GM21529 (cell line): ENCODE results near the gene CHST13.
"Not testable (repeated sequence)": the region's sequence is repeated elsewhere in the genome, so short reads cannot be mapped to it uniquely, and the experiment has no call there.

Source experiments
- ATAC-seq: cut with Tn5 transposase; IDR thresholded peaks from one replicate; pipeline ENCODE4 v1.9.1; 2021; ENCODE audit not compliant: unreplicated experiment

The CHST13 gene

GRCh38 chr3:126525091-126525852, 1.3 kb downstream of the CHST13 start:
- no peak for ATAC-seq

GRCh38 chr3:126525853-126526667, 2.1 kb downstream of the CHST13 start:
- ATAC-seq, result no peak

- no peak for ATAC-seq
Measured at GRCh38 chr3:126526668-126527005, 2.7 kb downstream of the CHST13 start.

- ATAC-seq, result no peak
Measured at GRCh38 chr3:126527006-126527405, 3.1 kb downstream of the CHST13 start.

DNA sequence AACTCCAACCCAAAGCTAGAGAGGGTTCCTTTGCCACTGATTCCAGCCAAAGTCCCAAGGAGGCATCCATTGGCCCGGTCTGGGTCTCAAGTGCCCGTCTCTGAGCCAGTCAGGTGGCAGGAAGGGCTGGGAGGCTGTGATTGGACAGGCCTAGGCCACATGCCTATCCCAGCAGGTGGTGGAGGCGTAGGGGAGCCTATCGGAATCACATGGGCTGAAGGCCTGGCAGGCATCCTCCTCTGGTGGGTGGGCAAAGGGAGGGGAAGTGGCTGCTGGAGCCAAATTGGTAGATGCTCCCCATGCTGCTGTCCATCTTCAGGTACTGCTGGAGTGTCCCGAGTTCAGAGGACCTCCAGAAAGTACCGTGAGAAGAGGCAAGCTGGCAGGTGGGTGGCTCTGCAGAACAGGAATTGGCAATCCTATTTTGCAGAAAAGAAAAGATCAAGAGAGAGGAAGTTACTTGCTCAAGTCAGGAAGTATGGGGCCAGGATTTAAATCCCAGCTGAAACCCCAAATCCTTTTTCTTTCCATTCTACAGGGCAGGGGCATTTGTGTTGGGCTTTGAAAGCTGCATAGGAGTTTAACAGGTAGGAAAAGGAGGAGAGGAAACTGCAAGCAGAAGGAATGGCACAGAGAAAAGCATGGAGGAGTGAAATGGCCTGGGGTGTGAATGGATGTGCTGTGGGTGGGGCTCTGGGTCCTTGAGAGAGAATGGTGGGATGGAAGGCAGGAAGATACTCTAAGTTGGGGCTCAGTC, 3.7 kb downstream of the CHST13 start:
- ATAC-seq, result no peak

DNA sequence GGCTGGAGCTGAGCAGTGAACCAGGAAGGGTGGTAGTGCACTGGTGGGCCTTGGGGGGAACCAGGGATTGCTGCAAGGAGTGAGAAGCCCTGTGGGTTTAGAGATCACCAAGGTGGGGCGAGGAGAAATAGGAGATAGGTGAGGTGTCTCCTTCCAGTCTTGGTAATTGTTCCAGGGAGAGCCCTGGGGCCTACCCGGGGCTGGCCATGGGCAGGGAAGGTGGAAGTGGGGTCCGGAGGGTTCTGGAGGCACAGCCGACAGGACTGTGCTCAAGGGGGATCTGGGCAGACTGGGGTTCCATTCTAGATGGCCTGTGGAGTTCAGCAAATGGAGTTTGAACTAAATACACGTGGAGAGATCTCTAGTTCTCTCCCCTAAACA, 4.5 kb downstream of the CHST13 start:
- no peak for ATAC-seq

DNA sequence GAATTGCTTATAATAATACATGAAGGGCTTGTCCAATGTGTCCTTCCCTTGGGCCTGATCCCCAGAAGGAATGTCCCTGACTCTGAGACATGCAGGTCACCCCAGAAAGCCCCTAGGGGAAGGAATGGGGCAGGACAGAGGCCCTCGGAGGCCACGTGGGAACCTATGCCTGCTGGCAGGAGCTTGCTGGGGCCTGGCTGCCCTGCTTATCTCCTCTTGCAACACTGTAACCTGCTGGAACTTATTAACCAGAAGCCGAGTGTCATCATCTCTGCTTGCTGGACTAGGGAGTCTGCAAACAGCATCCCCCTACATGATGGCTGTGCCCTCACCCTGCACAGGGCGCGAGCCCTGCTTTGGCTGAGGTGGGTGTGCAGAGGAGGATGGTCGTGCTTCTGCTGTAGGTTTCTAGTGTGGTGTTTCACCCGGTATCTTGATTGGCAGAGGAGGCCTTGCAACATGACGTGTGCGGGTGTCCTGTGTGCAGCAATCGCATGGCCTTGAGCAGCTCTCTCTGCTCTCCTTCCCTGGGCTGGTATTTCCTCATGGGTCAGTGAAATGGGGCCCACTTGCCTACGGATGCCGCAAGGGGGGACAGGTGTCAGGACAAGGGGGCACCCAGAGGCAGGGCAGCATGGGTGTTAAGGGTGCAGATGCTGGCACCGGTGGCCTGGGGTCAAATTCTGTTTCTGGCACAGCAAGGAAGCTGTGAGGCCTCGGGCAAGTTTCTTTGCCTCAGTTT, 5.0 kb downstream of the CHST13 start:
- no peak for ATAC-seq

DNA sequence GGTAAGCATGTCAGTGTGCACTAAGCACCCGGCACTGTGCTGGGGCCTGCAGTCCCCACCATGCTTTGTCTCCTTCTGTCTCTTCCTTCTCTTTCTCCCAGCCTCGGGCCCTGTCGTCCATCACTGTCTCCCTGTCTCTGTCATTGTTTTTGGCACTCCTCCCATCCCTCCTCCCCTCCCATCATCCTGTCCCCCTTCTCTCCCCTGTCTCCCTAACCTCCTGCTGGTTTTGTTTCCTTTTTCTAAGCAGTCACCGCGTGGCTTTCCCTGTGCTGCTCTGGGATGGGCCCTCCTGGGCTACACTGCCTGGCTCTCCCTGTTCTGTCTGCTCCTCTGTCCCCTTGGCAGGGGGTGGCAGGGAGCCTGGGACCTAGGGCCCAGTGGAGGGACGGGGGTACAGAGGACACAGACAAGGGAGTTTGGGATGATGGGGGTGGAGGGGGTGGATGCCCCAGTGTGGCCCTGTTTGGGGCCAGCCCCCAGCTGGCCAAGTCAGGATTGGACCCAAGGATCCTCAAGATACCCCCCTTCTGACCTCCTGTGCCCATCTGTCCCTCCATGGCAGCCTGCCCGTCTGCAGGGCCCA, 5.7 kb downstream of the CHST13 start:
- ATAC-seq, result no peak

GRCh38 chr3:126530171-126531050, 6.5 kb downstream of the CHST13 start:
- ATAC-seq, result no peak

DNA sequence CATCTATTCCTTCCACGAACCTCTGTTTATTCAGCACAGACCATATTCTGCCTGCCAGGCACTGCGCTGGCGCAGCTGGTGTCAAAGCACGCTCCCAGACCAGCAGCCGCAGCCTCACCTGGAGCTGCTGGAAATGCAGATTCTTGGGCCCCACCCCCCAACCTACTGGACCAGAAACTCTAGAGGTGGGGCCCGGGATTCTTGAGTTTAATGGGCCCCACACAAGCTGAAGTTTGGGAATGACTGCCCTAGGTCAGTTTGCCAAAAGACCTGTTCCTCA, 7.0 kb downstream of the CHST13 start:
- no peak for ATAC-seq

DNA sequence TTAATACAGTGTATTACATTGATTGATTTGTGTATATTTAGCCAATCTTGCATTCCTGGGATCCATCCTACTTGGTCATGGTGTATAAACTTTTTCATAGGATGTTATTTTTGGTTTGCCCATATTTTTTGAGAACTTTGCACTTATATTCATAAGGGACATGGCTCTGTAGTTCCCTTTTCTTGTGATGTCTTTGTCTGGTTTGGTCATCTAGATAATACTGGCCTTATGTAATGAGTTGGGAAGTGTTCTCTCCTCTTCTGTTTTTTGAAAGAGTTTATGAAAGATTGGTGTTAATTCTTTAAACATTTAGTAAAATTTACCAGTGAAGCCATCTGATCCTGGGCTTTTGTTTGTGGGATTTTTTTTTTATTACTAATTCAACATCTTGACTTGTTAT, 9.6 kb downstream of the CHST13 start:
- ATAC-seq, result no peak

DNA sequence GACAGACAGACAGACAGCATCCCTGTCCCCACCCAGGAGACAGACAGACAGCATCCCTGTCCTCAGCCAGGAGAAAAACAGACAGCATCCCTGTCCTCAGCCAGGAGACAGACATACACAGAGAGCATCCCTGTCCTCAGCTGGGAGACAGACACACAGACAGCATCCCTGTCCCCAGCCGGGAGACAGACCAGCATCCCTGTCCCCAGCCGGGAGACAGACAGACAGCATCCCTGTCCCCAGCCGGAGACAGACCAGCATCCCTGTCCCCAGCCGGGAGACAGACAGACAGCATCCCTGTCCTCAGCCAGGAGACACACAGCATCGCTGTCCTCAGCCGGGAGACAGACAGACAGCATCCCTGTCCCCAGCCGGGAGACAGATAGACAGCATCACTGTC, 10.8 kb downstream of the CHST13 start:
- not testable (repeated sequence) for ATAC-seq

DNA sequence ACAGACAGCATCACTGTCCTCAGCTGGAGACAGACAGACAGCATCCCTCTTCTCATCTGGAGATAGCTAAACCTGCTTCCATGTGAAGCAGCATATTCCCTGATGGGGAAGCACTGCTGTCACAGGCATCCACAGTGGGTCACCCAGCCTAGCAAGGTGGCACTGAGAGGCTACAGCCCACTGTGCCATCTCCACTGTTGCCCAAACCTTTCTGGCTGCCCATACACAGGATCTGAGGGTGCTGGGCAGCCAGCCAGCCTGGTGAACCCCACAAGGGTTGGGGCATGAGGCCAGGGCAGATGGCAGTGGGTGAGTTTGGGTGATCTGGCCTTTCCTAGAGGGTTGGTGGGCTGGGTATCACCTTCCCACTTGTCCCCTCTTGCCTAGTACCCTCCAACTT, 11.7 kb downstream of the CHST13 start:
- ATAC-seq, result no peak

- no peak for ATAC-seq
Measured at GRCh38 chr3:126536126-126536525, 12.2 kb downstream of the CHST13 start.

DNA sequence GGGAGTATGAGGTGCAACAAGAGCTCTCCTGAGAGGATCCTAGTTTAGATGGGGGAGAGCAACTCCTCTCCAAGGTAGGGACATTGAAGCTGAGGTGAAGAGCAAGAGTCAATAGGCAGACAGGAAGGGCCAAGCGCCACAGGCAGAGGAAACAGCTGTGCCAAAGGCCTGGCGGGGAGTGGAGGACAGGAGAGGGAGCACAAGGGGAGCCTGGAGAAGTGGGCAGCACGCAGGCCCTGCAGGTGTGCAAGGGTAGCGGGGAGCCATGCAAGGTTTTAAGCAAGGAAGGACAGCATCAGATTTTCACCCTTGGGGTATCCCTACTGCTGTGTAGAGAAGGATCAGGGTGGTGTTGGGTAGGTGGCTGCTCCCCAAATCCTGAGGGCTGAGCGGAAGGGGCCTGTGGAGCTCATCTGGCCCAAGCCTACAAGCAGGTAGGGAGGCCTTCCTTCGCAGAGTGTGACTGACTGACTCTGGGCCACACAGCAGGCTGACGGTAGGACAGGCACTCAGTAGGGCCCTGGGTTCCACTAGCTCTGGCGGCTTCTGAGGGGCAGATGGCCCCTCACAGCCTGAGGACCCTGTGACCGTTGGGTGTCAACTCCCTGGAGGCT, 13.3 kb downstream of the CHST13 start:
- no peak for ATAC-seq

DNA sequence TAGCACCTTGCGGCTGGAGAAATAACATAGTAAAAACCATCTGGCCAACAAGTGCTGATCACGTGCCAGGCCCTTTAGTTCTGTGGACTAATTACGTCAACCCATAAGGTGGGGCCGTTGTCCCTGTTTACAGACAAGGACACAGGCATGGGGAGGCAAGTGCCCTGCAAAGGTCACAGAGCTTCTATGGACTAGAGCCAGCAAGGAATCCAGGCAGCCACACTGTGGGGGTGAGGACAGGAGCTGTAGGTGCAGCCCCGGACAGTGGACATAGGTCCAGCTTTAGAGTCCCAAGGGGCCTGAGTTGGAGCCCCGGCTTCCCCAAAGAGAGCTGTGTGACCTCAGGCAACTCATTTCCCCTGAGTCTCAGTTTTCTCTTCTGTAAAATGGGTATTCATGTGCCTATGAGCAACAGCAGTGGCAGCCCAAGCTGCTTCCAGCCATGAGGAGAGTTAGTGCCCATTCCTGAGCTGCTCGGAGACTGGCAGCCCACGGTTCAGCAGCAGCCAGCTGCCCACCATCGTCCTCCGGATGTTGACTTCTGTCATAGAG, 13.9 kb downstream of the CHST13 start:
- ATAC-seq, result no peak

DNA sequence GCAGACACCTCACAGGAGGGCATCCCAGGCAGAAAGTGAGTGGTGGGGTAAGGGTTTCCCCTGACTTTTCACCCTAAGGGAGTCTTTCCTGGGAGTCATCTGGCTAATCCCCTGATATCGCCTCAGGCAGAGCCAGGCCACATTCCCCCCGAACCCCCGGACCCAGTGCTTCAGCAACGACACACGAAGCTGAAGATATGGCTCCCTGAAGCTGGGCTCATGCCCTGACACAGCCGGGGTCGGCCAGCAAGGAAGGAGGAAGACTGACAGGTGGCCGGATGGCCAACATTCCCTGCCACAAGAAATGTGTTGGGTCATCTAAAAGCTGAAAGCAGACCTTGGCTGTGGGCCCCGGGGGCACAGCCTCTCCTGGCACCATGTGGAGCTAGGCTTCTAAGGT, 14.4 kb downstream of the CHST13 start:
- ATAC-seq, result no peak

GRCh38 chr3:126538966-126539365, 15.0 kb downstream of the CHST13 start:
- no peak for ATAC-seq

- ATAC-seq, result no peak
Measured at GRCh38 chr3:126539558-126540250, 15.7 kb downstream of the CHST13 start.
